CD1c-positive myeloid dendritic cell (primary cell): Measurements from ENCODE around the gene TMCC1.
"Not testable (repeated sequence)": the region's sequence is repeated elsewhere in the genome, so short reads cannot be mapped to it uniquely, and the experiment has no call there.

Source experiments
- DNase-seq: peaks from one replicate; pipeline ENCODE4 v3.0.0-alpha.2; 2016; ENCODE audit errors: extremely low spot score

The TMCC1 gene

GRCh38 chr3:129610794-129611445 lies 282.6 kb downstream of the TMCC1 start:
- not testable (repeated sequence) for DNase-seq

GRCh38 chr3:129610276-129610675 lies 283.2 kb downstream of the TMCC1 start:
- DNase-seq = no peak

GRCh38 chr3:129609591-129610182 lies 283.8 kb downstream of the TMCC1 start:
- no peak for DNase-seq

GRCh38 chr3:129608936-129609590 lies 284.4 kb downstream of the TMCC1 start:
- DNase-seq = no peak

GRCh38 chr3:129608087-129608935 lies 285.2 kb downstream of the TMCC1 start:
- DNase-seq = no peak

GRCh38 chr3:129607391-129608068 lies 286.0 kb downstream of the TMCC1 start:
- DNase-seq = no peak

GRCh38 chr3:129606636-129607390 lies 286.7 kb downstream of the TMCC1 start, which contains the start of gene PLXND1:
PLXND1 (minus strand) TSS chr3:129606676; CDS start chr3:129606639, 37 bp downstream.
- DNase-seq = peak; percentile 76

GRCh38 chr3:129605922-129606635 lies 287.4 kb downstream of the TMCC1 start:
- peak; percentile 64 for DNase-seq

GRCh38 chr3:129605203-129605921 lies 288.1 kb downstream of the TMCC1 start:
- peak; percentile 53 for DNase-seq

GRCh38 chr3:129604767-129605166 lies 288.7 kb downstream of the TMCC1 start:
- DNase-seq = no peak

- no peak for DNase-seq
These were observed 289.3 kb downstream of the TMCC1 start for GRCh38 chr3:129603991-129604749.

- DNase-seq = peak; percentile 62
These were observed 290.0 kb downstream of the TMCC1 start for GRCh38 chr3:129603561-129603942.

- DNase-seq = peak; percentile 23
These were observed 290.6 kb downstream of the TMCC1 start for GRCh38 chr3:129602730-129603560.

GRCh38 chr3:129602309-129602708 lies 291.2 kb downstream of the TMCC1 start:
- no peak for DNase-seq

- no peak for DNase-seq
These were observed 291.8 kb downstream of the TMCC1 start for GRCh38 chr3:129601713-129602112.

GRCh38 chr3:129600348-129600747 lies 293.2 kb downstream of the TMCC1 start:
- no peak for DNase-seq

GRCh38 chr3:129599607-129600006 lies 293.9 kb downstream of the TMCC1 start:
- DNase-seq = peak; percentile 93

GRCh38 chr3:129599073-129599472 lies 294.4 kb downstream of the TMCC1 start:
- DNase-seq = no peak
